Tibial artery (tissue), 4 donors: ENCODE results near the gene GRIN3A.

ENCODE experiments used
- DNase-seq, 2 donors: peaks; one replicate each; pipeline ENCODE4 v3.0.0-alpha.2; 2019
- H3K27ac ChIP-seq, 2 donors: fragments of 200-600 bp; sonication (generic) in 1 of 2; 1 replicate in 1 of 2; 2 replicates in 1 of 2; pipeline ENCODE4 v1.5.1; 2018 to 2019; ENCODE audit warnings: mild to moderate bottlenecking in 1 of 2
- H3K27me3 ChIP-seq, 2 donors: fragments of 200-600 bp; sonication (generic) in 1 of 2; one replicate each; pipeline versions ENCODE4 v1.5.1 to v1.6.0; 2016 to 2019
- H3K36me3 ChIP-seq, 3 donors: fragments of 200-600 bp; sonication (generic) in 2 of 3; one replicate each; pipeline ENCODE4 v1.5.1; 2016 to 2019; ENCODE audit warnings: mild to moderate bottlenecking in 2 of 3
- H3K4me1 ChIP-seq, 4 donors: fragments of 200-600 bp; sonication (generic) in 2 of 4; 1 replicate in 3 of 4; 2 replicates in 1 of 4; pipeline ENCODE4 v1.5.1; 2016 to 2019
- H3K4me3 ChIP-seq, 2 donors: fragments of 200-600 bp; sonication (generic) in 1 of 2; 1 replicate in 1 of 2; 2 replicates in 1 of 2; pipeline ENCODE4 v1.5.1; 2018 to 2019; ENCODE audit warnings: mild to moderate bottlenecking in 2 of 2
- H3K9me3 ChIP-seq, 3 donors: fragments of 200-600 bp; sonication (generic) in 1 of 3; one replicate each; pipeline ENCODE4 v1.5.1; 2016 to 2019
- intact Hi-C: fragments of 100-400 bp; cut with DNase I; formaldehyde crosslinking; loops from one replicate; pipeline ENCODE4 v1.15.0; 2023; ENCODE audit warnings: low total_unique reads
- TF ChIP-seq, protein P1 (sequence below), 2 experiments: fragments of 200-600 bp in 1 of 2; fragments of 450-650 bp in 1 of 2; IDR thresholded peaks; one replicate each; pipeline ENCODE4 v1.5.1; 2017 to 2019; ENCODE audit warnings: antibody characterized with exemption in 2 of 2, mild to moderate bottlenecking in 1 of 2, moderate library complexity in 1 of 2

GRIN3A gene

DNA sequence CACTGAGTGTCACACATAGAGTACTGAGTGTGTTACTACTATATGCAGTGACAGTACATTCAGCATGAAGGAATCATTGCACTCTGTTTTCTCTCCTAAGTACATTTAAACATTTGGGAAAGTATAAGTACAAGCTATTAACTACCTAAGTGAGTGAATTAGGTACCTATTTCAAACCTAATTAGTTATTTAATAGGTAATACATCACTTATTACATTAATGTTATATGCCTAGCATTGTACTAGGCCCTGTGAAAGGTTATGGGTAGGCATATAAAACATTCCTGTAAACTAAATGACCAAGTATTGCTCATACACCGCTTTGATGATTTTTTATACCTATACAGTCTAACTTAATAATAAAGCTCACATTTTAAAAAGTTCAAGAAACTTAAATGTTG lies 118.0 kb downstream of the GRIN3A start:
- no peaks in the 10 kb centered on the region for H3K9me3 ChIP-seq
- no peak overlapping the region for H3K27ac ChIP-seq
- no peak overlapping the region for H3K4me3 ChIP-seq
- no peaks in the 10 kb centered on the region for H3K4me1 ChIP-seq
- peaks cover 0 to 2% of the 10 kb centered on the region in 2 donors for H3K27me3 ChIP-seq
- H3K36me3 ChIP-seq: no peaks in the 10 kb centered on the region
- DNase-seq: no peak
- intact Hi-C loops: no loop called here
- TF ChIP-seq, protein P1, sequence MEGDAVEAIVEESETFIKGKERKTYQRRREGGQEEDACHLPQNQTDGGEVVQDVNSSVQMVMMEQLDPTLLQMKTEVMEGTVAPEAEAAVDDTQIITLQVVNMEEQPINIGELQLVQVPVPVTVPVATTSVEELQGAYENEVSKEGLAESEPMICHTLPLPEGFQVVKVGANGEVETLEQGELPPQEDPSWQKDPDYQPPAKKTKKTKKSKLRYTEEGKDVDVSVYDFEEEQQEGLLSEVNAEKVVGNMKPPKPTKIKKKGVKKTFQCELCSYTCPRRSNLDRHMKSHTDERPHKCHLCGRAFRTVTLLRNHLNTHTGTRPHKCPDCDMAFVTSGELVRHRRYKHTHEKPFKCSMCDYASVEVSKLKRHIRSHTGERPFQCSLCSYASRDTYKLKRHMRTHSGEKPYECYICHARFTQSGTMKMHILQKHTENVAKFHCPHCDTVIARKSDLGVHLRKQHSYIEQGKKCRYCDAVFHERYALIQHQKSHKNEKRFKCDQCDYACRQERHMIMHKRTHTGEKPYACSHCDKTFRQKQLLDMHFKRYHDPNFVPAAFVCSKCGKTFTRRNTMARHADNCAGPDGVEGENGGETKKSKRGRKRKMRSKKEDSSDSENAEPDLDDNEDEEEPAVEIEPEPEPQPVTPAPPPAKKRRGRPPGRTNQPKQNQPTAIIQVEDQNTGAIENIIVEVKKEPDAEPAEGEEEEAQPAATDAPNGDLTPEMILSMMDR (IDR thresholded peaks at IDR 0.05): no peak

DNA sequence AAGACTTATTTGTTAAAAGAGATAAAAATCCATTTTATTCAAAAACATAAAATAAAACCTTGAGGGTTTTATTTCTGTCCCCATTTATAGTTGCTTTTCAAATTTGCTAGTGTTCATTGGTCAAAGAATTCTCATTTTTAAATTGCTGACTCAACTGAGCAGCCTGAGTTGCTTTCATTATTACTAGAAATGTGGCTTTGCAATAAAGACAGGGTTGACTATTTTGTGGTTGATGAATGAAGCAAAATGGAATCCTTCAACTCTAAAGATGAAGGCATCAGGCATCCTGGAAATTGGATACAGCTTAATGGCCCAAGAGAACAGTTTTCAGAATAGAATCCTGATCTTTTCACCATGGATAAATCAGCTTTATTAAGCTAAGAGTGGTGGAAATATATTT lies 119.7 kb downstream of the GRIN3A start:
- Histone ChIP-seq H3K9me3 (no peaks in the 10 kb centered on the region), H3K4me3 (no peak overlapping the region), H3K27ac (no peak overlapping the region), H3K27me3 (peaks cover 0 to 2% of the 10 kb centered on the region in 2 donors), H3K4me1 (no peaks in the 10 kb centered on the region), H3K36me3 (no peaks in the 10 kb centered on the region)
- intact Hi-C loops: no loop called here
- no peak for DNase-seq
- TF ChIP-seq, protein P1 (IDR thresholded peaks at IDR 0.05): no peak

DNA sequence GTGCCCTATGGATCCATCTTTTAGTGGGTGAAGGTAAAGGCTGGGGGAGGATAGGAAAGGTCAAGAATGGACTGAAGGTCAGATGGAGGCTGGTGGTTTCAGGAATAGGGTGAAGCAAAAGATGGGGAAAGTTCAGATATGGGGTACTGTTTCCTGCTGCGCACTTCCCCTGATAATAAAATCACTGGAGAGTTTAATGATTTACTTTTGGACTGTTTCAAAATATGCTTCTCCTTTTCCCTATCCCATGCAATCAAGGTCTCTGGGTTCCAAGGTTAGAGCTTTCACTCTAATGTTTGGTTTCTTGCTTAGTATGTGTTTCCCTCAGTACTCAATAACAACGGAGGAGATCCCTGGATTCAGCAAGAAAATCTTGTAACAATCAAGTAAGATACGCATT lies 132.9 kb downstream of the GRIN3A start:
- peaks cover 0 to 5% (median 0%) of the 10 kb centered on the region in 4 donors for H3K4me1 ChIP-seq
- intact Hi-C loops: no loop called here
- TF ChIP-seq, protein P1 (IDR thresholded peaks at IDR 0.05): no peak
- H3K36me3 ChIP-seq: no peaks in the 10 kb centered on the region
- no peak overlapping the region for H3K27ac ChIP-seq
- H3K27me3 ChIP-seq: no peaks in the 10 kb centered on the region
- DNase-seq: no peak
- no peaks in the 10 kb centered on the region for H3K9me3 ChIP-seq
- H3K4me3 ChIP-seq: no peak overlapping the region

DNA sequence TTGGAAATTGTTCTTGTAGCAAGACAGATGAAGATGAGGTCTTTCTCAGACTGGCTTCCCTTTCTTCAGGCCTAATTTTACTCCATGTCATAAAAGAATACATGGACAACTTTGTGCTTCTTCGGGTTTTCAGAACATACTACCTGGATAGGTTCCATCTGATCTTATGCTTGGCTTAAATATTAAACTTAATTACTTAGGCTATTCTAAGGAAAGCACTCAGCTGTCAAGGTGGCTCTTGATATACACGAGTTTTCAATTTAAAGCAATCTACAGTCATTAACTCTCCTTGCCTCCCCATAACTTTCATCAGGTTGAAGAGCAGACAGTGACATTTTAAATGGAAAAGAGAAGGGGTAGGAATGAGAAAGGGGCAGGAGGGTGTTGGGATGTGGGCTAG lies 134.2 kb downstream of the GRIN3A start:
- H3K36me3 ChIP-seq: no peaks in the 10 kb centered on the region
- no peaks in the 10 kb centered on the region for H3K9me3 ChIP-seq
- H3K27ac ChIP-seq: no peak overlapping the region
- H3K4me1 ChIP-seq: peaks cover 0 to 5% (median 0%) of the 10 kb centered on the region in 4 donors
- no peak for DNase-seq
- no peak overlapping the region for H3K4me3 ChIP-seq
- intact Hi-C loops: no loop called here
- TF ChIP-seq, protein P1 (IDR thresholded peaks at IDR 0.05): no peak
- no peaks in the 10 kb centered on the region for H3K27me3 ChIP-seq

DNA sequence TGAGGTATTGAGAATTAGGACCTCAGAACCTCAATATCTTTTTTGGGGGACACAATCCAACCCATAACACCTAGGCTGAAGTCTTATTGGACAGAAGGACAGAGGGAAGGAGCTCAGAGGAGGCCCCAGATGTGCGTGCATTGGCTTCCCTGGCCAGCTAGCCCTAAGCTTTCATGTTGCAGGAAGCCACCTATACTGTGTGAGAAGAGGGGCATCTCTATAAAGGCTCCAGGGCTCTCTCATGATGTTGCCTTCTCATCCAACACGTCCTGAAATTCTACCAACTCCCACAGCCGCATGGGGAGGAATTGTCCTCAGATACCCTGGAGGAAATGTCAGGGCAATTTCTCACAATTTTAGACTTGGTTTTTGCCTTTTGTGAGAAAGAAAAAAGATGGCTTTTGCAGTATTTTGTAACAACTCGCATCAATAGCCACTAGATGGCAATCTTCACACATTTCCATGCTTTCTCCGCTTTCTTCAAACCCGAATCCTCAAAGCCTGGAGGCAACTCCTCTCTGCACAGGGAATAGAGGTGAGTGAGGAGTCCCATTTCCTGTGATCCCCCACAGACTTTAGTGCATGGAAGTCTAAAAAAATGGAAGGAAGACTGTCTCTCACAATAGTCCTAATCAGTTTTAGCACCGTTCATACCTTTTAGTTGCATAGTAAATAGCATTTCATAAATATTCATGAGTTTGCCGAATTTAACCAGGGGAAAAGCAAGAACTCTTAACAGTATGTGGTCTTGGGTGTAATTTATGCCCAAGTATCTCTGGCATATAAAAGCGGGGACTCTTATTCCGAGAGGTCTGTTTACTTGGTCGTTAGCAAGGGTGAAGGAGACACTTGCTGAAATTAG lies 136.3 kb downstream of the GRIN3A start:
- H3K36me3 ChIP-seq: no peaks in the 10 kb centered on the region
- TF ChIP-seq, protein P1 (IDR thresholded peaks at IDR 0.05): peak; percentile 38 to 50
- no peaks in the 10 kb centered on the region for H3K27me3 ChIP-seq
- intact Hi-C loops: no loop called here
- DNase-seq: no peak
- no peaks in the 10 kb centered on the region for H3K9me3 ChIP-seq
- H3K4me3 ChIP-seq: no peak overlapping the region
- no peak overlapping the region for H3K27ac ChIP-seq
- peaks cover 0 to 5% (median 0%) of the 10 kb centered on the region in 4 donors for H3K4me1 ChIP-seq
